Subcutaneous abdominal adipose tissue (tissue), 5 donors: ENCODE data around the gene TMEM208.

ENCODE experiments used
- H3K27ac ChIP-seq: one replicate; pipeline ENCODE4 v1.7.0; 2013; ENCODE audit warnings: low read depth, mild to moderate bottlenecking, inconsistent platforms, low read length, moderate library complexity
- H3K27me3 ChIP-seq, 5 donors: one replicate each; pipeline ENCODE4 v1.7.0; 2013; ENCODE audit warnings: low read length in 5 of 5, inconsistent platforms in 1 of 5; ENCODE audit not compliant: control insufficient read depth in 5 of 5, insufficient read depth in 4 of 5
- H3K36me3 ChIP-seq, 5 donors: one replicate each; pipeline ENCODE4 v1.7.0; 2013; ENCODE audit warnings: low read length in 5 of 5; ENCODE audit not compliant: control insufficient read depth in 5 of 5, insufficient read depth in 5 of 5
- H3K4me1 ChIP-seq, 5 donors: one replicate each; pipeline ENCODE4 v1.7.0; 2013; ENCODE audit warnings: low read length in 5 of 5, mild to moderate bottlenecking in 3 of 5, moderate library complexity in 1 of 5; ENCODE audit not compliant: control insufficient read depth in 5 of 5, insufficient read depth in 5 of 5
- H3K4me3 ChIP-seq, 5 donors: one replicate each; pipeline ENCODE4 v1.7.0; 2013; ENCODE audit warnings: low read length in 5 of 5, low read depth in 1 of 5
- H3K9ac ChIP-seq, 5 donors: one replicate each; pipeline ENCODE4 v1.7.0; 2013; ENCODE audit warnings: low read length in 5 of 5, mild to moderate bottlenecking in 4 of 5, moderate library complexity in 3 of 5
- H3K9me3 ChIP-seq, 5 donors: one replicate each; pipeline ENCODE4 v1.7.0; 2013; ENCODE audit warnings: low read length in 5 of 5; ENCODE audit not compliant: control insufficient read depth in 5 of 5
- donor health status: healthy.
- donor health status: healthy.
- donor health status: healthy.
- donor health status: healthy.
- donor health status: healthy.

Gene TMEM208

GRCh38 chr16:67247192-67248072 lies 20.5 kb downstream of the TMEM208 start, which contains the start of gene FHOD1:
FHOD1 (minus strand) TSS chr16:67247481; CDS start chr16:67247410, 71 bp downstream.
- H3K4me1 ChIP-seq, result peaks cover 25 to 68% (median 66%) of the 10 kb centered on the region in 5 donors
- peak within 1 kb of the TSS; percentile 66 to 91 (median 85) for H3K4me3 ChIP-seq
- no peaks in the 10 kb centered on the region for H3K9me3 ChIP-seq
- no peaks in the 10 kb centered on the region for H3K36me3 ChIP-seq
- H3K27me3 ChIP-seq, result peaks cover 0 to 8% (median 0%) of the 10 kb centered on the region in 5 donors
- H3K27ac ChIP-seq, result peak within 1 kb of the TSS; percentile 97
- H3K9ac ChIP-seq, result peak within 1 kb of the TSS; percentile 48 to 83 (median 81)

- no peaks in the 10 kb centered on the region for H3K36me3 ChIP-seq
- H3K9ac ChIP-seq, result peak overlapping the region in 4 of 5 donors; percentile 16 to 62 (median 40)
- H3K27ac ChIP-seq, result no peak overlapping the region
- peaks cover 26 to 68% (median 68%) of the 10 kb centered on the region in 5 donors for H3K4me1 ChIP-seq
- peaks cover 0 to 8% (median 0%) of the 10 kb centered on the region in 5 donors for H3K27me3 ChIP-seq
- H3K4me3 ChIP-seq, result peak overlapping the region; percentile 29 to 91 (median 55)
- no peaks in the 10 kb centered on the region for H3K9me3 ChIP-seq
Measured at GRCh38 chr16:67248073-67248400, 21.1 kb downstream of the TMEM208 start.

GRCh38 chr16:67248401-67249177 lies 21.7 kb downstream of the TMEM208 start, which contains the start of gene SLC9A5:
SLC9A5 (plus strand) TSS chr16:67248979; CDS start chr16:67249015, 36 bp downstream.
- Histone ChIP-seq H3K9me3 (no peaks in the 10 kb centered on the region), H3K9ac (peak within 1 kb of the TSS in 4 of 5 donors; percentile 16 to 62 (median 40)), H3K27me3 (peaks cover 0 to 8% (median 0%) of the 10 kb centered on the region in 5 donors), H3K27ac (no peak within 1 kb of the TSS), H3K4me1 (peaks cover 24 to 67% (median 62%) of the 10 kb centered on the region in 5 donors), H3K4me3 (peak within 1 kb of the TSS; percentile 29 to 91 (median 55)), H3K36me3 (no peaks in the 10 kb centered on the region)

- peak overlapping the region in 1 of 5 donors; percentile 53 for H3K9ac ChIP-seq
- peaks cover 17 to 60% (median 54%) of the 10 kb centered on the region in 5 donors for H3K4me1 ChIP-seq
- peak overlapping the region in 4 of 5 donors; percentile 29 to 91 (median 55) for H3K4me3 ChIP-seq
- H3K27me3 ChIP-seq, result peaks cover 0 to 8% (median 0%) of the 10 kb centered on the region in 5 donors
- H3K36me3 ChIP-seq, result no peaks in the 10 kb centered on the region
- no peaks in the 10 kb centered on the region for H3K9me3 ChIP-seq
- H3K27ac ChIP-seq, result no peak overlapping the region
Measured at GRCh38 chr16:67249178-67250044, 22.5 kb downstream of the TMEM208 start.

- H3K27ac ChIP-seq, result no peak overlapping the region
- no peak overlapping the region for H3K9ac ChIP-seq
- H3K4me3 ChIP-seq, result no peak overlapping the region
- H3K27me3 ChIP-seq, result peaks cover 0 to 8% (median 0%) of the 10 kb centered on the region in 5 donors
- H3K36me3 ChIP-seq, result no peaks in the 10 kb centered on the region
- no peaks in the 10 kb centered on the region for H3K9me3 ChIP-seq
- H3K4me1 ChIP-seq, result peaks cover 12 to 54% (median 48%) of the 10 kb centered on the region in 5 donors
Measured at GRCh38 chr16:67250045-67250327, 23.1 kb downstream of the TMEM208 start.

GRCh38 chr16:67252609-67253497 lies 25.9 kb downstream of the TMEM208 start:
- H3K27ac ChIP-seq, result no peak overlapping the region
- H3K4me3 ChIP-seq, result no peak overlapping the region
- H3K36me3 ChIP-seq, result no peaks in the 10 kb centered on the region
- peaks cover 0 to 8% (median 0%) of the 10 kb centered on the region in 5 donors for H3K27me3 ChIP-seq
- peaks cover 5 to 31% (median 23%) of the 10 kb centered on the region in 5 donors for H3K4me1 ChIP-seq
- H3K9me3 ChIP-seq, result no peaks in the 10 kb centered on the region
- H3K9ac ChIP-seq, result no peak overlapping the region

GRCh38 chr16:67254801-67255552 lies 28.0 kb downstream of the TMEM208 start:
- Histone ChIP-seq H3K9ac (peak overlapping the region in 1 of 5 donors; percentile 37), H3K27ac (no peak overlapping the region), H3K9me3 (no peaks in the 10 kb centered on the region), H3K4me1 (peaks cover 2 to 13% (median 6%) of the 10 kb centered on the region in 5 donors), H3K4me3 (no peak overlapping the region), H3K27me3 (no peaks in the 10 kb centered on the region), H3K36me3 (no peaks in the 10 kb centered on the region)

GRCh38 chr16:67255553-67256221 lies 28.8 kb downstream of the TMEM208 start:
- no peaks in the 10 kb centered on the region for H3K36me3 ChIP-seq
- no peaks in the 10 kb centered on the region for H3K27me3 ChIP-seq
- H3K4me1 ChIP-seq, result peaks cover 2 to 13% (median 6%) of the 10 kb centered on the region in 5 donors
- H3K9me3 ChIP-seq, result no peaks in the 10 kb centered on the region
- no peak overlapping the region for H3K27ac ChIP-seq
- H3K4me3 ChIP-seq, result no peak overlapping the region
- no peak overlapping the region for H3K9ac ChIP-seq
